ENCODE measurements around the gene ZFP30.

GRCh38 chr19:37583340-37583739 is 71.9 kb downstream of the ZFP30 start:
- TF ChIP-seq TAF1 (IDR thresholded peaks at IDR 0.05; ENCODE audit: borderline replicate concordance, insufficient read depth, low read length) (no peak), POLR2AphosphoS5 (IDR thresholded peaks at IDR 0.05; ENCODE audit: low read depth, low read length) (no peak)
